CD14-positive monocyte (primary cell): Measurements from ENCODE around the gene PKIB. TPM values are rescaled to one million over a fixed set of nuclear protein-coding genes. Genes with fewer than 3 reads are reported as not detected.

Source experiments
- DNase-seq, 3 donors: peaks; one replicate each; pipeline ENCODE4 v3.0.0-alpha.2; 2011 to 2022
- H2AFZ ChIP-seq: 2 replicates; pipeline ENCODE4 v1.6.0; 2012; ENCODE audit warnings: mild to moderate bottlenecking, low read depth, low read length, inconsistent platforms; ENCODE audit not compliant: insufficient read depth, poor library complexity, severe bottlenecking
- H3K27ac ChIP-seq, 2 donors: 1 replicate in 1 of 2; 2 replicates in 1 of 2; pipeline ENCODE4 v1.5.1; 2012 to 2013; ENCODE audit warnings: low read length in 2 of 2, control low read depth in 1 of 2, inconsistent platforms in 1 of 2, low read depth in 1 of 2, mild to moderate bottlenecking in 1 of 2
- H3K27me3 ChIP-seq, 2 donors: one replicate each; pipeline versions ENCODE4 v1.6.0 to v1.6.1; 2011 to 2013; ENCODE audit warnings: low read length in 2 of 2; ENCODE audit not compliant: control insufficient read depth in 2 of 2, insufficient read depth in 2 of 2
- H3K36me3 ChIP-seq, 2 donors: replicated peaks in 1 of 2; 1 replicate in 1 of 2; 2 replicates in 1 of 2; pipeline versions ENCODE4 v1.5.1 to v1.6.1; 2012 to 2013; ENCODE audit warnings: low read length in 2 of 2, control low read depth in 1 of 2, inconsistent platforms in 1 of 2, mild to moderate bottlenecking in 1 of 2; ENCODE audit not compliant: insufficient read depth in 2 of 2, control insufficient read depth in 1 of 2
- H3K4me1 ChIP-seq, 2 donors: 1 replicate in 1 of 2; 2 replicates in 1 of 2; pipeline versions ENCODE4 v1.5.1 to v1.6.1; 2012 to 2013; ENCODE audit warnings: low read length in 2 of 2, control low read depth in 1 of 2, inconsistent platforms in 1 of 2, mild to moderate bottlenecking in 1 of 2, moderate library complexity in 1 of 2; ENCODE audit not compliant: insufficient read depth in 2 of 2, control insufficient read depth in 1 of 2
- H3K4me2 ChIP-seq: replicated peaks from 2 replicates; pipeline ENCODE3; 2012; ENCODE audit warnings: low read length, moderate library complexity, mild to moderate bottlenecking; ENCODE audit not compliant: poor library complexity, severe bottlenecking; ENCODE audit errors: extremely low read depth
- H3K4me3 ChIP-seq, 3 experiments: fragments of 200-600 bp in 1 of 3; sonication (generic) in 1 of 3; replicated peaks in 1 of 3; 1 replicate in 2 of 3; 2 replicates in 1 of 3; pipeline ENCODE4 v1.5.1; 2011 to 2013; ENCODE audit warnings: low read length in 3 of 3, mild to moderate bottlenecking in 3 of 3, control low read depth in 2 of 3, low read depth in 2 of 3, inconsistent platforms in 1 of 3, moderate library complexity in 1 of 3
- H3K79me2 ChIP-seq: 2 replicates; pipeline ENCODE4 v1.6.0; 2012; ENCODE audit warnings: mild to moderate bottlenecking, control low read depth, inconsistent platforms, low read length, moderate library complexity; ENCODE audit not compliant: insufficient read depth
- H3K9ac ChIP-seq: 2 replicates; pipeline ENCODE4 v1.6.0; 2017; ENCODE audit warnings: low read length, mild to moderate bottlenecking; ENCODE audit not compliant: insufficient read depth, poor library complexity, severe bottlenecking
- H3K9me3 ChIP-seq, 2 donors: replicated peaks in 1 of 2; 1 replicate in 1 of 2; 2 replicates in 1 of 2; pipeline versions ENCODE4 v1.5.1 to v1.6.1; 2012 to 2013; ENCODE audit warnings: low read length in 2 of 2, control low read depth in 1 of 2; ENCODE audit not compliant: control insufficient read depth in 1 of 2, insufficient read depth in 1 of 2
- H4K20me1 ChIP-seq: 2 replicates; pipeline ENCODE4 v1.6.0; 2012; ENCODE audit warnings: mild to moderate bottlenecking, low read length, control low read depth, moderate library complexity; ENCODE audit not compliant: insufficient read depth
- H3K27ac Mint-ChIP-seq, 7 donors: one replicate each; pipeline ENCODE4 v1.8.0; 2020; ENCODE audit warnings: mild to moderate bottlenecking in 7 of 7, mixed read lengths in 7 of 7, moderate library complexity in 6 of 7, inconsistent platforms in 2 of 7
- H3K27me3 Mint-ChIP-seq, 3 donors: one replicate each; pipeline ENCODE4 v1.8.0; 2021 to 2022; ENCODE audit warnings: low read depth in 3 of 3, mild to moderate bottlenecking in 3 of 3, mixed read lengths in 3 of 3, moderate library complexity in 3 of 3, inconsistent platforms in 1 of 3
- H3K36me3 Mint-ChIP-seq, 2 donors: one replicate each; pipeline ENCODE4 v1.8.0; 2020; ENCODE audit warnings: mixed read lengths in 2 of 2, inconsistent platforms in 1 of 2, mild to moderate bottlenecking in 1 of 2
- H3K4me1 Mint-ChIP-seq: one replicate; pipeline ENCODE4 v1.8.0; 2020; ENCODE audit warnings: mild to moderate bottlenecking, mixed read lengths
- H3K4me3 Mint-ChIP-seq, 2 donors: one replicate each; pipeline ENCODE4 v1.8.0; 2020; ENCODE audit warnings: mild to moderate bottlenecking in 2 of 2, mixed read lengths in 2 of 2, moderate library complexity in 1 of 2
- H3K9me3 Mint-ChIP-seq, 7 donors: one replicate each; pipeline ENCODE4 v1.8.0; 2020 to 2022; ENCODE audit warnings: mixed read lengths in 7 of 7, mild to moderate bottlenecking in 6 of 7, moderate library complexity in 6 of 7, inconsistent platforms in 2 of 7
- WGBS: methylation state at CpG from one replicate; pipeline ENCODE4 v1.1.5; 2013; ENCODE audit warnings: missing lambda C conversion rate; ENCODE audit not compliant: insufficient coverage; 5-methylcytosine and 5-hydroxymethylcytosine counted together
- intact Hi-C, 2 donors: fragments of 100-400 bp; cut with micrococcal nuclease; formaldehyde crosslinking; loops; one replicate each; pipeline versions ENCODE4 v1.15.0 to v1.15.1; 2023
- polyA plus RNA-seq, 3 donors: library from polyadenylated mRNA; depleted of rRNA in 1 of 3; unstranded in 2 of 3; stranded (reverse) in 1 of 3; fragments of 300-500 nt in 2 of 3; fragments of >200 nt in 1 of 3; fragmentation: Illumina TruSeq in 2 of 3; gene quantifications; 1 replicate in 2 of 3; 2 replicates in 1 of 3; pipeline ENCODE4 v1.2.3, GENCODE V29; 2012 to 2021
- TF ChIP-seq, protein P1 (sequence below): fragments of 200-600 bp; IDR thresholded peaks from one replicate; pipeline ENCODE4 v1.8.0; 2022; ENCODE audit warnings: antibody characterized with exemption, mild to moderate bottlenecking

The PKIB gene
- polyA plus RNA-seq, 3 donors, result 1.3 to 2.0 (median 1.4) TPM

GRCh38 chr6:122615409-122615808 is 5.2 kb downstream of the PKIB start:
- no peak overlapping the region for H3K27ac Mint-ChIP-seq
- Histone ChIP-seq H3K36me3 (no peaks in the 10 kb centered on the region), H3K4me1 (peaks cover 13% of the 10 kb centered on the region in 2 donors), H3K9ac (no peak overlapping the region), H2AFZ (no peak overlapping the region), H3K4me2 (no peak overlapping the region), H3K27ac (no peak overlapping the region), H3K4me3 (no peak overlapping the region), H3K27me3 (peaks cover 37 to 53% of the 10 kb centered on the region in 2 donors), H3K9me3 (peaks cover 0 to 6% of the 10 kb centered on the region in 2 donors), H3K79me2 (no peaks in the 10 kb centered on the region), H4K20me1 (no peaks in the 10 kb centered on the region)
- H3K9me3 Mint-ChIP-seq, result peaks cover 0 to 8% (median 2%) of the 10 kb centered on the region in 7 donors
- intact Hi-C loops, result no loop called here
- no peak overlapping the region for H3K4me3 Mint-ChIP-seq
- no CpG with 5 or more reads among the region's 2 CpGs for WGBS
- peaks cover 2% of the 10 kb centered on the region in 2 donors for H3K36me3 Mint-ChIP-seq
- TF ChIP-seq, protein P1, sequence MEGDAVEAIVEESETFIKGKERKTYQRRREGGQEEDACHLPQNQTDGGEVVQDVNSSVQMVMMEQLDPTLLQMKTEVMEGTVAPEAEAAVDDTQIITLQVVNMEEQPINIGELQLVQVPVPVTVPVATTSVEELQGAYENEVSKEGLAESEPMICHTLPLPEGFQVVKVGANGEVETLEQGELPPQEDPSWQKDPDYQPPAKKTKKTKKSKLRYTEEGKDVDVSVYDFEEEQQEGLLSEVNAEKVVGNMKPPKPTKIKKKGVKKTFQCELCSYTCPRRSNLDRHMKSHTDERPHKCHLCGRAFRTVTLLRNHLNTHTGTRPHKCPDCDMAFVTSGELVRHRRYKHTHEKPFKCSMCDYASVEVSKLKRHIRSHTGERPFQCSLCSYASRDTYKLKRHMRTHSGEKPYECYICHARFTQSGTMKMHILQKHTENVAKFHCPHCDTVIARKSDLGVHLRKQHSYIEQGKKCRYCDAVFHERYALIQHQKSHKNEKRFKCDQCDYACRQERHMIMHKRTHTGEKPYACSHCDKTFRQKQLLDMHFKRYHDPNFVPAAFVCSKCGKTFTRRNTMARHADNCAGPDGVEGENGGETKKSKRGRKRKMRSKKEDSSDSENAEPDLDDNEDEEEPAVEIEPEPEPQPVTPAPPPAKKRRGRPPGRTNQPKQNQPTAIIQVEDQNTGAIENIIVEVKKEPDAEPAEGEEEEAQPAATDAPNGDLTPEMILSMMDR, result no peak
- H3K27me3 Mint-ChIP-seq, result peaks cover 25 to 38% (median 30%) of the 10 kb centered on the region in 3 donors
- H3K4me1 Mint-ChIP-seq, result peaks cover 12% of the 10 kb centered on the region
- no peak for DNase-seq

DNA sequence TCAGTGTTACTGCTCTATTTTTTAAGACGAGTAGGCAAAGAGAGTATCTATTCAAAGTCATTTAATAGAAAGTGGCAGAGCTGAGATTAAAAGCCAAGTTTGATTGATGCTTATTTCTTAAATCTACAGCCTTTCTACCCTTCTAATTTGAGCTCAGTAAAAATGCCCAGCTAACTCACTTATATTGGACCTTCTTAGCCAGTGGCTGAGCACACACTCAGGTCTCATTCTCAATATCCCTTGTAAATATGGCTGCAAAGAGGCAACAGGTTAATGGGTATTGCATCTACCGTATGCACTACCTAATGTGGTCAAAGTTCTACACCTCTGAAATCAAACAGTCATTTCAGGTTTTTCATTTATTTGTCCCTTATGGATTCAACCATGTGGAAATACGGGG is 6.7 kb downstream of the PKIB start:
- peaks cover 14 to 23% (median 15%) of the 10 kb centered on the region in 3 donors for H3K27me3 Mint-ChIP-seq
- H3K4me1 Mint-ChIP-seq, result no peaks in the 10 kb centered on the region
- no peak overlapping the region for H2AFZ ChIP-seq
- H3K4me3 Mint-ChIP-seq, result no peak overlapping the region
- no peak overlapping the region for H3K4me3 ChIP-seq
- WGBS, result no CpG with 5 or more reads among the region's 3 CpGs
- H3K79me2 ChIP-seq, result no peaks in the 10 kb centered on the region
- H3K27ac Mint-ChIP-seq, result no peak overlapping the region
- no peaks in the 10 kb centered on the region for H3K4me1 ChIP-seq
- TF ChIP-seq, protein P1, result no peak
- no peaks in the 10 kb centered on the region for H3K36me3 ChIP-seq
- peaks cover 24 to 38% of the 10 kb centered on the region in 2 donors for H3K27me3 ChIP-seq
- intact Hi-C loops, result no loop called here
- no peak overlapping the region for H3K9ac ChIP-seq
- no peak overlapping the region for H3K27ac ChIP-seq
- H3K9me3 ChIP-seq, result no peaks in the 10 kb centered on the region
- DNase-seq, result no peak
- no peaks in the 10 kb centered on the region for H4K20me1 ChIP-seq
- H3K4me2 ChIP-seq, result no peak overlapping the region
- H3K9me3 Mint-ChIP-seq, result peaks cover 0 to 4% (median 0%) of the 10 kb centered on the region in 7 donors
- H3K36me3 Mint-ChIP-seq, result no peaks in the 10 kb centered on the region
